Right renal pelvis (tissue), 4 donors: ENCODE data around the gene MED9. TPM values are rescaled to one million over a fixed set of nuclear protein-coding genes. Genes with fewer than 3 reads are reported as not detected.

Experiments used
- DNase-seq, 4 donors: peaks; one replicate each; pipeline ENCODE4 v3.0.0-alpha.2; 2013; ENCODE audit warnings: low read depth in 4 of 4, low spot score in 3 of 4, missing footprints in 1 of 4
- polyA plus RNA-seq, 4 donors: library from polyadenylated mRNA; unstranded; fragments of 120-200 nt; gene quantifications; one replicate each; pipeline ENCODE4 v1.2.1, GENCODE V29; 2013; ENCODE audit not compliant: insufficient read length in 4 of 4

Gene MED9
- polyA plus RNA-seq, 4 donors, result 20.9 to 23.3 (median 22.6) TPM

GRCh38 chr17:17528696-17529652 lies 52.2 kb downstream of the MED9 start:
- DNase-seq, result no peak

GRCh38 chr17:17531156-17531555 lies 54.4 kb downstream of the MED9 start:
- DNase-seq, result no peak

GRCh38 chr17:17532991-17533390 lies 56.2 kb downstream of the MED9 start:
- DNase-seq, result no peak

- no peak for DNase-seq
These were observed 57.2 kb downstream of the MED9 start for GRCh38 chr17:17533901-17534441.

GRCh38 chr17:17535957-17536356 lies 59.2 kb downstream of the MED9 start:
- DNase-seq, result no peak

- no peak for DNase-seq
These were observed 59.9 kb downstream of the MED9 start for GRCh38 chr17:17536702-17537101.

GRCh38 chr17:17537311-17538099 lies 60.7 kb downstream of the MED9 start:
- no peak for DNase-seq

- no peak for DNase-seq
These were observed 61.9 kb downstream of the MED9 start for GRCh38 chr17:17538417-17539391.

GRCh38 chr17:17539591-17539990 lies 62.8 kb downstream of the MED9 start:
- no peak for DNase-seq

GRCh38 chr17:17540278-17540906 lies 63.6 kb downstream of the MED9 start:
- no peak for DNase-seq

- no peak for DNase-seq
These were observed 64.3 kb downstream of the MED9 start for GRCh38 chr17:17540935-17541639.

- DNase-seq, result no peak
These were observed 64.8 kb downstream of the MED9 start for GRCh38 chr17:17541640-17542001.

Other genes with a start within 250 kb of the MED9 start
- gene FLCN, start 239.8 kb upstream of the MED9 start, polyA plus RNA-seq, result 10 to 100 TPM; 20.0 to 29.1 (median 26.6) TPM
- 10 to 100 TPM; 75.1 to 89.7 (median 80.2) TPM for gene COPS3, start 195.8 kb upstream of the MED9 start, polyA plus RNA-seq
- gene NT5M, start 173.6 kb upstream of the MED9 start, polyA plus RNA-seq, result 1 to 10 TPM; 5.0 to 7.4 (median 6.2) TPM
- gene RASD1, start 19.4 kb downstream of the MED9 start, polyA plus RNA-seq, result 1 to 10 TPM in 1 of 4 donors, under 1 TPM in 3; 0.74 to 1.3 (median 0.89) TPM
- 10 to 100 TPM; 30.5 to 38.0 (median 32.5) TPM for gene PEMT, start 114.7 kb downstream of the MED9 start, polyA plus RNA-seq
- 10 to 100 TPM; 21.8 to 32.4 (median 23.6) TPM for gene RAI1, start 204.5 kb downstream of the MED9 start, polyA plus RNA-seq